ENCODE measurements around the gene KCNT1.

DNA sequence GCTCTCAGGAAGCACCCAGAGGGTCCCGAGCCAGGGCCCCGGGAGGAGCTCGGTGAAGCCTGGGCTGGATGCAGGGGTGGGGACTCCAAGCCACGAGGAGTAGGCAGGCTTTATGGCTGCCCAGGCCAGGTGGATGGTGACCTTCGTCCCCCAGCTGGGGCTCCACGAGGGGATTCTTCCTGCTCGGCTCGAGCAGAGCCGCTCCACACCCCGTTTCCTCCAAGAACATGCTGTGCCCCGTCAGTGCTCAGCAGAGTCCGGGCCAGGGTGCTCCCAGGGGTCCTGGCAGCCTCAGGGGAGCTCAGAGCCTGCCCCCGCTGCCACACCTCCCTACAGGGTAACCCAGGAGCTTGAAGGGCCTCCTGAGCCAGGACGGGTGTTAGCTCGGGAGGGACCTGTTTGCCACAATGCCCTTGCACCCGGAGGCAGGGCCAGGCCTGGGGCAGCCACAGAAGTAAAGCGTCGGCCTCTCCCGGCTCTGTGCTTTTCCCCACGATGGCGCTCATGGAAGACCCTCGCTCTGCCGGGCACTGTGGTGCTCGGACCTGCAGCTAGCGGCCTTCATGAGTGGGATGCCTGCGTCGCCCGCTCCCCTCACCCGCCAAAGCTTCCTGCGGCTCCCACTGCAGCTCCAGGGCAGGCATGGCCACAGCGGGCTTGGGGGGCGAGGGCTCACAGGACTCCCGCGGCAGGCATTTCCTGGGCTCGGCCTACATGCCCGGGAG is 86.8 kb downstream of the KCNT1 start:
- TF ChIP-seq, protein P1, sequence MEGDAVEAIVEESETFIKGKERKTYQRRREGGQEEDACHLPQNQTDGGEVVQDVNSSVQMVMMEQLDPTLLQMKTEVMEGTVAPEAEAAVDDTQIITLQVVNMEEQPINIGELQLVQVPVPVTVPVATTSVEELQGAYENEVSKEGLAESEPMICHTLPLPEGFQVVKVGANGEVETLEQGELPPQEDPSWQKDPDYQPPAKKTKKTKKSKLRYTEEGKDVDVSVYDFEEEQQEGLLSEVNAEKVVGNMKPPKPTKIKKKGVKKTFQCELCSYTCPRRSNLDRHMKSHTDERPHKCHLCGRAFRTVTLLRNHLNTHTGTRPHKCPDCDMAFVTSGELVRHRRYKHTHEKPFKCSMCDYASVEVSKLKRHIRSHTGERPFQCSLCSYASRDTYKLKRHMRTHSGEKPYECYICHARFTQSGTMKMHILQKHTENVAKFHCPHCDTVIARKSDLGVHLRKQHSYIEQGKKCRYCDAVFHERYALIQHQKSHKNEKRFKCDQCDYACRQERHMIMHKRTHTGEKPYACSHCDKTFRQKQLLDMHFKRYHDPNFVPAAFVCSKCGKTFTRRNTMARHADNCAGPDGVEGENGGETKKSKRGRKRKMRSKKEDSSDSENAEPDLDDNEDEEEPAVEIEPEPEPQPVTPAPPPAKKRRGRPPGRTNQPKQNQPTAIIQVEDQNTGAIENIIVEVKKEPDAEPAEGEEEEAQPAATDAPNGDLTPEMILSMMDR (IDR thresholded peaks at IDR 0.05) = no peak
- no peak for TF ChIP-seq POLR2A (IDR thresholded peaks at IDR 0.05)

Measured in thyroid gland (tissue), 4 donors.